Type B pancreatic cell (in vitro differentiated cells): Measurements from ENCODE around the gene DUOX1. TPM values are rescaled to one million over a fixed set of nuclear protein-coding genes. Genes with fewer than 3 reads are reported as not detected.

ENCODE experiments used
- DNase-seq: peaks from one replicate; pipeline ENCODE4 v3.0.0; 2021; ENCODE audit warnings: mixed read lengths; ENCODE audit not compliant: unreplicated experiment; ENCODE audit errors: extremely low spot score
- H3K27ac Mint-ChIP-seq: 2 replicates; pipeline ENCODE4 v1.8.0; 2021; ENCODE audit warnings: mild to moderate bottlenecking, mixed read lengths
- H3K27me3 Mint-ChIP-seq: 2 replicates; pipeline ENCODE4 v1.8.0; 2021; ENCODE audit warnings: mixed read lengths
- H3K36me3 Mint-ChIP-seq: 2 replicates; pipeline ENCODE4 v1.8.0; 2021; ENCODE audit warnings: mixed read lengths
- H3K4me1 Mint-ChIP-seq: one replicate; pipeline ENCODE4 v1.8.0; 2021; ENCODE audit warnings: mixed read lengths; ENCODE audit not compliant: unreplicated experiment
- H3K4me3 Mint-ChIP-seq: 2 replicates; pipeline ENCODE4 v1.8.0; 2021; ENCODE audit warnings: mild to moderate bottlenecking, mixed read lengths
- H3K9me3 Mint-ChIP-seq: 2 replicates; pipeline ENCODE4 v1.8.0; 2021; ENCODE audit warnings: mixed read lengths
- CTCF ChIP-seq: fragments of 200-600 bp; sonication (generic); conservative IDR thresholded peaks from 2 replicates; pipeline ENCODE4 v1.5.0; 2021; ENCODE audit warnings: antibody characterized with exemption, mild to moderate bottlenecking
- total RNA-seq: library from RNA; stranded (reverse); gene quantifications from 2 replicates; pipeline ENCODE4 v1.2.1, GENCODE V29; 2021; ENCODE audit warnings: low replicate concordance

The DUOX1 gene
- total RNA-seq, 1 donor from 2014 or later, result 5.5 TPM

- no peak for DNase-seq
- Mint-ChIP-seq H3K4me3 (no peak overlapping the region), H3K27me3 (no peaks in the 10 kb centered on the region), H3K4me1 (peaks cover 4% of the 10 kb centered on the region), H3K36me3 (peaks cover 3% of the 10 kb centered on the region), H3K9me3 (no peaks in the 10 kb centered on the region), H3K27ac (peak overlapping the region; percentile 36)
- no peak for TF ChIP-seq CTCF
Measured at GRCh38 chr15:45168751-45169551, 39.2 kb downstream of the DUOX1 start.

GRCh38 chr15:45169608-45170480, 40.0 kb downstream of the DUOX1 start:
- H3K27me3 Mint-ChIP-seq, result no peaks in the 10 kb centered on the region
- peaks cover 3% of the 10 kb centered on the region for H3K36me3 Mint-ChIP-seq
- TF ChIP-seq CTCF, result no peak
- peaks cover 4% of the 10 kb centered on the region for H3K4me1 Mint-ChIP-seq
- DNase-seq, result no peak
- no peaks in the 10 kb centered on the region for H3K9me3 Mint-ChIP-seq
- no peak overlapping the region for H3K27ac Mint-ChIP-seq
- no peak overlapping the region for H3K4me3 Mint-ChIP-seq

GRCh38 chr15:45171912-45172311, 42.1 kb downstream of the DUOX1 start:
- Mint-ChIP-seq H3K36me3 (peaks cover 14% of the 10 kb centered on the region), H3K27me3 (no peaks in the 10 kb centered on the region), H3K27ac (no peak overlapping the region), H3K9me3 (no peaks in the 10 kb centered on the region), H3K4me3 (no peak overlapping the region), H3K4me1 (peaks cover 4% of the 10 kb centered on the region)
- no peak for DNase-seq
- no peak for TF ChIP-seq CTCF

- H3K4me3 Mint-ChIP-seq, result no peak overlapping the region
- no peaks in the 10 kb centered on the region for H3K27me3 Mint-ChIP-seq
- H3K9me3 Mint-ChIP-seq, result no peaks in the 10 kb centered on the region
- H3K4me1 Mint-ChIP-seq, result peaks cover 4% of the 10 kb centered on the region
- no peak overlapping the region for H3K27ac Mint-ChIP-seq
- DNase-seq, result no peak
- H3K36me3 Mint-ChIP-seq, result peaks cover 23% of the 10 kb centered on the region
- TF ChIP-seq CTCF, result no peak
Measured at GRCh38 chr15:45174069-45174468, 44.3 kb downstream of the DUOX1 start.

- DNase-seq, result no peak
- H3K4me1 Mint-ChIP-seq, result peaks cover 4% of the 10 kb centered on the region
- H3K36me3 Mint-ChIP-seq, result peaks cover 23% of the 10 kb centered on the region
- TF ChIP-seq CTCF, result no peak
- H3K4me3 Mint-ChIP-seq, result no peak overlapping the region
- no peaks in the 10 kb centered on the region for H3K9me3 Mint-ChIP-seq
- H3K27ac Mint-ChIP-seq, result no peak overlapping the region
- no peaks in the 10 kb centered on the region for H3K27me3 Mint-ChIP-seq
Measured at GRCh38 chr15:45174577-45174976, 44.8 kb downstream of the DUOX1 start.
